ENCODE measurements around the gene CLRN1. TPM values are rescaled to one million over a fixed set of nuclear protein-coding genes. Genes with fewer than 3 reads are reported as not detected.
"Not testable (repeated sequence)": the region's sequence is repeated elsewhere in the genome, so short reads cannot be mapped to it uniquely, and the experiment has no call there.

CLRN1 gene, protein sequence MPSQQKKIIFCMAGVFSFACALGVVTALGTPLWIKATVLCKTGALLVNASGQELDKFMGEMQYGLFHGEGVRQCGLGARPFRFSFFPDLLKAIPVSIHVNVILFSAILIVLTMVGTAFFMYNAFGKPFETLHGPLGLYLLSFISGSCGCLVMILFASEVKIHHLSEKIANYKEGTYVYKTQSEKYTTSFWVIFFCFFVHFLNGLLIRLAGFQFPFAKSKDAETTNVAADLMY
- not detected for total RNA-seq

DNA sequence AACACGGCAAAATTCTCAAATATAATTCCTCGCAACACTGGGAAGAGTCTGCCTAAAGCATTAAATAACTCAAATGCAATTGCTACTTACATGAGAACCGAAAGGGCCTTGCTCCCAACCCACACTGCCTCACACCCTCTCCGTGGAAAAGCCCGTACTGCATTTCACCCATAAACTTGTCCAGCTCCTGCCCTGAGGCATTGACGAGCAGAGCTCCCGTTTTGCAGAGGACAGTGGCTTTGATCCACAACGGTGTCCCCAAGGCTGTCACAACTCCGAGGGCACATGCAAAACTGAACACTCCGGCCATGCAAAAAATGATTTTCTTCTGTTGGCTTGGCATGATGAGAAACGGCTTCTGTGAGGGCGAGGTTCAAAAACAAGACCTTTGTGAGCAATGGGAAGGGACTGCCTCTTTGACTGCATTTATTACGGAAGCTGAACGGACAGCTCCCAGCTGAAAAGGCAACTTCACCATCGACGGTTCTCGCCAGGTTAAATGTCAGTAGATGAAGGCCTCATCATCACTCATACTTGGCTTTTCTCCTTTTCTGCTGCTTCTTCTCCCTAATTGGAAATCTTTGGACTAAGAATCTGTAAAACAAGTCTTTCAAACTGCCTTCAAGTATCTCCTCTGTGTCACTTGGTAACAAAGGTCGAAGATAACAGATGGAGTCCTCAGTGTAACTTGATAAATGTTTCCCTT is at the start of gene CLRN1:
Gene CLRN1, minus strand, starts transcription at position 362 of the 706 bp plus-strand sequence. Its CDS starts 19 bp downstream, at position 343.
- no peak for DNase-seq (ENCODE audit: low spot score)

DNA sequence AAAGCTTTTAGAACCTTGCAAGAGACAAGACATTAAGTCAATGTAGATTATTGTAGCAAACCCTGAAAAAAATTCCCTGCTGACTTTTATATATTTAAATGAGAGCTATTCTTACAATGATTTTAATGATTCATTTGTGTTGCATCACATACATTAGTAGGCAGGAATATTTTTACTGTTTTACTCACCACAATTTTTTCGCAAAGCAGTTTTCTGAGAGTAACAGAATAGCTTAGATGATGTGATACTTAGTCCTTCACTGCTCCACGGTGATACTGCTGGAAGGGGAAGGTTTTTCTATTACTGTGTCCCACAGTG is 43.9 kb upstream of the CLRN1 start:
- DNase-seq (ENCODE audit: low spot score): no peak

DNA sequence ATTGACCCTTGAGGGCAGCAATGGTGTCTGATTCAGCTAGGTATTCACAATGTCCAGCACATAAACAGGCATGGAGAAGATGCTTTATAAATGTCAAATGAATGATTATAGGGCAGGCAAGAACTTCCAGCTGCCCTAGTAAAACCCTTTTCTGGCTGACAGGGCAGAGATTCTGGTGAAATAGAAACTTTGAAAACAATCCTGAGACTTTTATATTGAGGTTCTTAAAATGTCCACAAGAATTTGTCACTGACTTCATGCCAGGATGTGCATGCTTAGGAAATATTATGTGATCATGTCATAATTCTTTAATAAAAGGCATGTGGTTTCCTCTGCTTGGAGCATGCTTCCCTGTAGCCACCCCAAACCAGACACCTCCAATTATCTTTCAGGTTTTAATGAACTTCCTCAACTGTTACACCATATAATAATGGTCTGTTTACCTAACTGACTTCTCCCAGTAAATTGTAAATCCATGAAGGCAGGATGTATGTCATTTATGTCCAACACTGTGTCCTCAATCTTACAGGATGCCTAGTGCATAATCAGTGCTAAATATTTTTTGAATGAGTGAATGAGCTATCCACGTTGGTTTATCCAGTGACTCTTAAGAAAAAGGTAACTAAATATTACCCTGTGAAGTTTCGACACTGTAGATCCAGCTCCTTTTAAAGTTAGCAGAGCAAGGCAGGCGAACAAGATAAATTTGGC is 43.4 kb upstream of the CLRN1 start:
- DNase-seq (ENCODE audit: low spot score): no peak

DNA sequence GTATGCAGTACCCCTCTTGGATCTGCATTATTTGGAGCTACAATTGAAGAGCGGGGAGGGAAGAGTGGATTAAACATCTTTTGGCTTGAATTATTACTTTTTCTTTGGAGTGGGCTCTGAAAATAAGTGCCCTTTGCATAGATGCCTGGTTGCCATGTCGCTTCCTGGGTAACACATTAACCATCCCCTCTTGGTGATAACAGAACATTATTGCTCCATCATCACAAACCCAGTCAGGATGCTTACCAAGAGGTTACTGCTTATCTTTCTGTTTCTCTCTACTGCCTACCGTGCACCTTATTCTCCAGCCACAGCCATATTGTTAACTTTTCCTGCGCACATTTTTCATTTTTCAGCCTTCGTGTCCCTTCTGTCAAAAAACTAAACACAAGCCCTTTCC is 42.7 kb upstream of the CLRN1 start:
- no peak for DNase-seq (ENCODE audit: low spot score)

DNA sequence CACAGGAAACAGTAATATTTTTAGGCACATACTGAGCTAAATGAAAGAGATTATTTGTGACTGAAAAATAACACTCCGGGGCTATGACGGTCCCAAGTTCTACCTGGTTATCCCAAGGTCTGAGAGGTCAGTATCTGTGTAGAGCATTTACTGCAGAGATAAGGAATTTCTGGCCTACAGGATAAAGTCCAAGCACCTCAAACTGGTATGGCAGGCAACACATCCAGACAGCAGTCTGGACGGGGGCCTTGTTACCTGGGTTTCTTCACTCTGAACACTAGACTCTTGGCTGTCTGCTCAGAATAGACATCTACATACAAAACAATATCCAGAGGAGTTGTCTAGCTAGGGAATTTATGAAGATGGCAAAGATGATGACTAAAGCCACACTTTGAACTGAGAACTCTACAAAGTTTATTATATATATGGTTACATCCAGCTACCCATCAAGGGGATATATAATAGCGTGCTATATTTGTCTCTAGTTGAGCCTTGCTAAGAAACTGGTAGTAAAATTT is 42.0 kb upstream of the CLRN1 start:
- DNase-seq (ENCODE audit: low spot score): no peak

DNA sequence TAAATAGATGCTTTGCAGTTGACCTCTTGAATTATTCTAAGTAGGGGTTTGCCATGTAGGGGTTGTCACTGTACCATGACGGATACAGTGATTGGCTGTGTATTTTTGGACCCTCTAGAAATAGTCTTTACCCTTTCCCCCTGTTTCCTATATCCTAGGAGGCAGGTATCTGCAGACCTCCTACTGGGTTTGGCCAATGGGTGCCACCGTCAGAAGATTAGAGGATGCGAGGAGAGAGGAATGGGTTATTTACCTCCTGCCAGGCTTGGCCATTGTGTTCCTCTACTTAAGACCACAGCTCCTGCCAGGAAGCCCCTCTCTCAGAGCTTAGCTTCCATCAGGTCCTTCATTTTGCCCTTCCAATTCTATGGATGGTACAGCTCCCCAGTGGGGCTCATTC is 40.2 kb upstream of the CLRN1 start:
- no peak for DNase-seq (ENCODE audit: low spot score)

DNA sequence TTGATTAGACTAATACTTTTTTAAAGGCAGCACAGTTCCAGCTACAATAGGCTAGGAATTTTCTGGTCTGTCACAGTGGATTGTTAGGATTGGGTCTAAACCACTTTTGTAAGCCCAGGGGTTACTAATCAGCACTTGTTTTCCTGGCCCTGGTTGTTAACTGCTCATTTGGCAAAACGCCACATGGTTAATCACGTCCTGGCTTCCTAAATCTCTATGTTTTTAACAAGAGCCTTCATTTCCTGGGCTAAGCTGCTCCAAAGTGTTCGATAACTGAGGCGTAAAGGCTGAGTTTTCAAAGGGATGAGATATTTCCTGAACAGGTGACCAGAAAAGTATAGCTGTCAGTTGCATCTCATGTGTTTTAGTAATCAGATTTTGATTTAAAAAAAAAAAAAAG is 38.9 kb upstream of the CLRN1 start:
- no peak for DNase-seq (ENCODE audit: low spot score)

DNA sequence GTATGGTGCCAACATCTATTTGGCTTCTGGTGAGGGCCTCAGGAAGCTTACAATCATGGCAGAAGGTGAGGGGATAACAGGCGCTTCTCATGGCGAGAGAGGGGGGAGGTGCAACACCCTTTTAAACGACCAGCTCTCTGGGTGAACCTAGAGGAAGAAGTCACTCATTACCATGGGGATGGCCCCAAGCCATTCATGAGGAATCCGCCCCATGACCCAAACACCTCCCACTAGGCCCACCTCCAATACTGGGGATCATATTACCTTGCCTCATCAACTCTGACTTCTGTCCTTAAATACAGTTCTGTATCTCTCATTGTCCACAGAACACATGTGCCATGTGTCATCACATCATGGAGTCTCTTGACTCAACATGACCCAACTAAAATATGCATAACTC is 37.5 kb upstream of the CLRN1 start:
- no peak for DNase-seq (ENCODE audit: low spot score)

DNA sequence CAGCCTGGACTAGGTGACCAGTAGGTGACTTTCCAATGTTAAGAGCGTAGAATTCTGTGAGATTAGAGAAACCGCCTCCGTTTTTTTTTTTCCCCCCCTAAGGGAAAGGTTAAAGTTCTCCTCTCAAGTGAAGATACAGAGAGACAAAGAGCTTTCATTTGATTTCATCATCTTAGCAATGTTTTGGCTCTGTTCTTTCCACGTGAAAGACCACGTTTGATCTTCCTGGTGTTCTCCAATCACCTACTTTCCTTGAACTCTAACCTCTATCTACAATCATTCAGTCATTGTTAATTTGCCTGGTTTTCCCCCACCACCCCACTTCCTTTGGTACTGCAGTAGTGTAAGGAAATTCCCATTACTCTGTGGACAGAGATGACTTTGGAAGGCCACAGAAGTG is 36.9 kb upstream of the CLRN1 start:
- no peak for DNase-seq (ENCODE audit: low spot score)

DNA sequence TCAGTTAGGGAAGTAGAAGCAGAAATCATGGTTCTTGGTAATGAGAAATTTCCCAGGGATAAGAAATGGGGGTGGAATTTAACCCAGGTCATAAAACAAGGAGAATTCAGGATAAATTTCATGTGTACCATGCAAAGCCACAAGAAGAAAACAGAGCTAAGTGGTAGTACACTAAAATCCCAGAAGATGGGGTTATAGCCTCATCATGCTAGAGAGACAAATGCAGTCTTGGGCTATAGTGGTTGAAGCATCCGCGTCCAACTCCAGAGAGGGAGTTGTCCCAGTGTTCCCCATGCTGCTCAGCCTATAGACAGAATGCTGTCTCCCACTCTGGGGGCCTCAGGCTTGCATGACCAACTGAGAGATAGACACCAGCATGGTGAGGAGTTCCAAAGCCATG is 36.2 kb upstream of the CLRN1 start:
- DNase-seq (ENCODE audit: low spot score): no peak

DNA sequence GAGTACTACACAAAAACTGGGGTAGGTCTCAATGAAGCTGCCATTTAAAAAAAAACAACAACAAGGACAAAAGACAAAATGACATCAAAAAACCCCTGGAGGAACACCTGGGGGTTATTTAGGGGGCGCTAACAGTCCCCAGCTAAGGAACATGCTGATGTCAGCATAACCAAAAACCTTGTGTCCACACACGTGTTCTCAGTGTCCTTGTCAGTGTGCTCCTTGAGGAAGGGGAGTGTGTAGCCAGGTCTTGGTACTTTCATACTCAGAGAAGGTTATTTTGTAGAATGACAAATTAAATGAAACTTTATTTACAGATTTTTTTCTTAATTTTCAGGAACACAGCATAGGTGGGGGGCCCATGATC is 31.2 kb upstream of the CLRN1 start:
- DNase-seq (ENCODE audit: low spot score): no peak

DNA sequence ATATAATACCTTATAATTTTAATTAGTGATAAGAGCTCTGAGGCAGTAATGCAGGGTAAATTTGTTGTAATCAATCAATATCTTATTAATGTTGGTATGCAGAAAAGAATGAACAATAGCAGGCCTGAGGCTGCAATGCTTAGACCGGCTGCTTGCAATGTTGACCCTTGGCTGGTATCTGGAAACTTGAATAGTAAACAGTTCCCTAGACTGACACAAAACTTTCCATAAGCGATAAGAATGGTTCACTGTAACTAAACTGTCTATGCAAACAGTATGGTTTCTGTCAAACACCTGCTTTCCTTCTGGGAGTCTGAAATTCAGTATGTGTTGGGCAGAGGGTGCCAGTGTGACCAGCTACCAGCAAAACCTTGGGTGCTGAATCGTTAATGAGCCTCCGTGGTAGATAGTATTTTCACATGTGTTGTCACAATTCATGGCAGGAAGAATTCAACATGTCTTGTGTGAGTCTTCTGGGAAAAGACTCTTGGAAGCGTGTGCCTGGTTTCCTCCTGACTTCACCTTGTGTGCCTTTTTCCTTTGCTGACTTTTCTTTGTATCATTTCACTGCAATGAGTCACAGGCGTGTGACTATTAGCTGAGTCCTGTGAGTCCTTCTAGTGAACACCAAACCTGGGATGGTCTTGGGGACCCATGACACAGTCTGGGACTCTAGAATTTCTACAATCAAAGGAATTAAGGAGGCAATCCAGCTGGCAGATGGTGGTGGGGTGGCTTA is 30.7 kb upstream of the CLRN1 start:
- no peak for DNase-seq (ENCODE audit: low spot score)

DNA sequence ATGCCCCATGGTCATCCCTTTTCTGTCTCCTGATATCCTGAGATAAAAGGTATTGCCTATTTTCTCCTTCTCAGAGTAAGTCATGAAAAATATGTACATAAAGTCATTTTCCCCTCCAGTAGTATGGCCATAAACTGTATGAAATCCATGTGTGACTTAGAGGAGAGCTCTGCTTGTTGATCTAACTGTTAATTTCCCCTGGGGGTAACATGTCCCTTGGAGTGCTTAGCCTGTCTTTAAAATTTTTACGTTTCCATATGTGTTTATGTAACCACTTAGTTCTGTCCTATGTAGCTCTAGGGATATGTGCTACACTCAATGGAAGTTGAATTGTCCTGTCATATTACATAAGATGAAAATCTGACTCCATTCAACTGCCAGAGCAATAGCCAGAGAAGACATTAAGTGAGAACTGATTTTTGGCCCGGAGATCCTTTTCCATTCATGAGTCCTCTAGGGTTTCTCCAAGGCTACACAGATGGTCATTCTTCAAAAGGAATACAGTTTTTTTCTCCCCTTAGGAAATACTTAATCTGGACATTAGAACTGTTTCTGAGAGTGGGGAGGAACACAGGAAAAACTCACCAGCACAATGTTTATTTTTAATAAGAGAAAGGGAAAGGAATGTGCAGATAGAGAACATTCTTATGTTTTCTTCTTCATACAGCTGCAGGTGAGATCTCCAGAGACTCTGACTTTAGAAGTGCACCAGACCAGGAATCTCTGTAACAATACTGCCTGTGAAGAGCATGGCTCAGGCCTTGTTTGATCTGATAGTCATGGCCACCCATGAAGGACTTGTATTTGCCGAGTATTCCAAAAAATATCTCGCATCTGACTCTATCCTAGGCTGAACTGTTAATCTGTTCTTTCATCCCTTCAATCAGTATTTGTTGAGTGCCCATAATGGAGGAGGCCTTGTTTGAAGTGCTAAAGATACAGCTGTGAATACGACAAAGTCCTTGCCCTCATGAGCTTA is 29.8 kb upstream of the CLRN1 start:
- no peak for DNase-seq (ENCODE audit: low spot score)

DNA sequence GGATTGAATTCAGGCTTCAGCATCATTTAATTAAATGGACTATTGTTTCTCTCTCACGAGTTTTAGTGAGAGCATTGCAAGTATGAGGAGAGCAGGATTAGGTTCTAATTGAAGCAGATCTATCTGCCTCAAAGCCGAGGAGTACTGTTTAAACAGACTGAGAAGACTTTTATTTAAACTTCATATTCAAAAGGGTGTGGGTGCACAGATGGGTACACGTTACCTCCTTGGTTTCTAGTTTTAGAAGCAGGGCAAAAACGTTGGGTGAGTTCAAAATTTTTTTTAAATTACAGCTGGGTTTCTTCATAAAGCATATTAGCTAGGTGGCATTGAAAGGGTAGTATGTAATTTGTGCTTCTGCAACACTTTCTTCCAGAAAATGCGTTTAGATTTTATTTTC is 26.5 kb upstream of the CLRN1 start:
- no peak for DNase-seq (ENCODE audit: low spot score)

DNA sequence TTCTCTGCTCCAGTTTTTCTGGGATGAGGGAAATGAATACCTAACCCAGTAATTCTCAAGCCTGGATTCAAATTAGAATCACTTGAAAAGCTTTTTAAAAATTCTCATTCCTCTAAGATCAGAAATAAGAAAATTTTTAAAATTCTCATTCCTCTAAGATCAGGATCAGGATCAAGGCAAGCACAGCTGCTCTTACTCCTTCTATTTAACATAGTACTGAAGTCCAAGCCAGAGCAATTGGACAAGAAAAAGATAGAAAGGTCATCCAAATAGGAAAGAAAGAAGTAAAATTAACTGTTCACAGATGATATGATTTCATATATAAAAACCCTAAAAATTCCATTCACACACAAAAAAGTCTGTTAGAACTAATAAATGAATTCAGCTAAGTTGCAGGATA is 24.2 kb upstream of the CLRN1 start:
- DNase-seq (ENCODE audit: low spot score): no peak

DNA sequence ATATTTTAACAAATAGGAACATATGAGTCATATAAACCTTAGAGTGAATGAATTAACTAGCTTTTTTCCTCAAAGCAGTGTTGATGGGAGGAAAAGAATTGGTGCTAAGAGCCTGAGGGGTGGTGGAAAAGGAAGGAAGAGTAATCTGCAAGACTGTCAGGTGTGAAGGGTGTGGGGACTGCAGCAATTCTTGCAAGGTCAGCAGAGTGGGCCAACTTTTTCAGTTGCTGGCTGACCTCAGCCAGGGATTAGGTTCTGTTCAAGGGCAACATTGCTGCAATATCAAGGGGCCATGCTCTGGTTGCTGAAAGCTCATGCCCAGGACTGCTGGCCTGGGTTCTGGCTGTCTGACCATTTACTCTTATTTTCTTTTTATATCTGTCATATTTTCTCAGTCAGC is 23.0 kb upstream of the CLRN1 start:
- no peak for DNase-seq (ENCODE audit: low spot score)

DNA sequence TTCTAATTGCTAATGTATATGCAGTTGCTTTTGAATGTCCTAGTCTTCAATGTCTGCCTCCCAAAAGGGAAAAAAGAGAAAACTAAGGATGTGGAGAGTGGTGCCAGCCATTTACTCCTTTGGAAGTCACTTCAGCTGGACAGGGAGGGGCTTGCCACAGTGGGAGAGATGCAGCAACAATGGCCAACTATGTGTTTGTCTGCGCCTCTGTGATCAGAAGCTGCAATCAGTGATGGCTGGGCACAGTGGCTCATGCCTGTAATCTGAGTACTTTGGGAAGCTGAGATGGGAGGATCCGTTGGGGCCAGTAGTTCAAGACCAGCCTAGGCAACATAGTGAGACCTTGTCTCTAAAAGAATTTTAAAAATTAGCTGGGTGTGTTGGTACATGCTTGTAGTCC is 16.7 kb upstream of the CLRN1 start:
- DNase-seq (ENCODE audit: low spot score): no peak

DNA sequence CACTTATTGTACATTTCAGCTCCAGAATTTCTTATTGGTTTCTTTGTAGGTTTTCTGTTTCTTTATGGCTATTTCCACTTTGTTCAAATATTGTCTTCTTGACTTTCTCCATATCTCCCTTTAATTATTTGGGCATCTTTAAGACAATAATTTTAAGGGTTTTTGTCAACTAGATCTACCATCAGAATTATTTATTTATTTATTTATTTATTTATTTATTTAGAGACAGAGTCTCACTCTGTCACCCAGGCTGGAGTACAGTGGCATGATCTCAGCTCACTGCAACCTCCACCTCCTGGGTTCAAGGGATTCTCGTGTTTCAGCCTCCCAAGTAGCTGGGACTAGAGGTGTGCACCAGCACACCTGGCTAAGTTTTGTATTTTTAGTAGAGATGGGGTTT is 15.9 kb upstream of the CLRN1 start:
- DNase-seq (ENCODE audit: low spot score): not testable (repeated sequence)

DNA sequence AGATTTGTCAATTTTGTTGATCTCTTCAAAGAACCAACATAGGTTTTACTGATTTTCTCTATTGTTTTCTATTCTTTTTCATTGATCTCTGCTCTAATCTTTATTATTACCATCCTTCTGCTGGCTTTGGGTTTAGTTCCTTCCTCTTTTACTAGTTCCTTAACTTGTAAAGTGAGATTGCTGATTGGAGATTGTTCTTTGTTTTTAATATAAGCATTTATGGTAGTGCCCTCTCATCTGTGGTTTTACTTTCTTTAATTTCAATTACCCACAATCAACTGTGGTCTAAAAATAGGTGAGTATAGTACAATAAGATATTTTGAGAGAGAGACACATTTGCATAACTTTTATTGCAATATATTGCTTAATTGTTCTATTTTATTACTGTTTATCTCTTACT is 13.2 kb upstream of the CLRN1 start:
- DNase-seq (ENCODE audit: low spot score): no peak

DNA sequence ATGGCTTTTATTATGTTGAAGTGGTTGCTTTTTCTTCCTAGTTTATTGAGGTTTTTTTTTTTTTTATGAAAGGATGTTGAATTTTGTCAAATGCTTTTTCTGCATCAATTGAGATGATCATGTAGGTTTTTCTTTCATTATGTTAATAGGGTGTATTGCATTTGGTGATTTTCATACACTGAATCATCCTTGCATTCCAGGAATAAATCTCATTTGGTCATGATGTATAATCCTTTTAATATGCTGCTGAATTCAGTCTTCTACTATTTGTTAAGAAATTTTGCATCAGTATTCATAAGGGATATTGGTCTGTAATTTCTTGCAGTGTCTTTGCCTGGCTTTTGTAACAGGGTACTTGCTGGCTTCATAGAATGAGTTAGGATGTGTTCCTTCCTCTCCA is 11.5 kb upstream of the CLRN1 start:
- no peak for DNase-seq (ENCODE audit: low spot score)

DNA sequence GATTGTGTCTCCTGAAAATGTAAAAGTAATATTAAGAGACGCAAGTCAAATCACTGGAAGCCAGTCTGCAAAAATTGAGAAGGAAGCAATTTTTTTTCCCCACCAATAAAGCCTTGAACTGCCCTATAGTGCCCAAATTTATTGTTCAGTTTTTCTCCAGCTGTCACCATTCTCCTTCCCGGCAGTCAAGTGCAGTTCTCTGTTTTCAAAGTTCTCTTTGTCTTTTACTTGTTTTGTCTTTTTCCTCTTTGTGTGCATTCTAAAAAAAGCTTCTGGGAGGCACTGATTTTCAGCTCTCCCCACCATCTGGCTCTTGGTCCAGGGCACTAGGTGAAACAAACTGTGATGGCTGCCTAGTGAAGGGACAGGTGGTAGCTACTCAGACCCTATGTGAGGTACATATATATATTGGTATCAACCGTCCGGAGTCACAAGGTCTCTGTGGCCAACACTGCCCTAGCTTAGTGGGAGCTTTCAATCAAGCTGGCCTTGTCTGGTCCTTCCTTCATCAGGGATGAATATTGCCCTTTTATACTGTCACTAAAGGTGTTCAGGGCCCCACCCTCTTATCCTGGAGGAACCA is 6.1 kb upstream of the CLRN1 start:
- DNase-seq (ENCODE audit: low spot score): no peak

All from ureter (tissue), 1 donor.